Osteocyte (in vitro differentiated cells): ENCODE results near the gene KIF16B. TPM values are rescaled to one million over a fixed set of nuclear protein-coding genes. Genes with fewer than 3 reads are reported as not detected.

Source experiments
- DNase-seq: peaks from one replicate; pipeline ENCODE4 v3.0.0; 2021; ENCODE audit warnings: mixed read lengths; ENCODE audit not compliant: unreplicated experiment; ENCODE audit errors: extremely low spot score
- H3K27ac Mint-ChIP-seq: one replicate; pipeline ENCODE4 v1.8.0; 2021; ENCODE audit warnings: mild to moderate bottlenecking, mixed read lengths; ENCODE audit not compliant: unreplicated experiment
- H3K27me3 Mint-ChIP-seq: one replicate; pipeline ENCODE4 v1.8.0; 2021; ENCODE audit warnings: mixed read lengths; ENCODE audit not compliant: unreplicated experiment
- H3K36me3 Mint-ChIP-seq: one replicate; pipeline ENCODE4 v1.8.0; 2021; ENCODE audit warnings: mixed read lengths; ENCODE audit not compliant: unreplicated experiment
- H3K4me1 Mint-ChIP-seq: one replicate; pipeline ENCODE4 v1.8.0; 2021; ENCODE audit warnings: mixed read lengths; ENCODE audit not compliant: unreplicated experiment
- H3K4me3 Mint-ChIP-seq: one replicate; pipeline ENCODE4 v1.8.0; 2021; ENCODE audit warnings: mild to moderate bottlenecking, moderate library complexity, mixed read lengths; ENCODE audit not compliant: unreplicated experiment
- H3K9me3 Mint-ChIP-seq: one replicate; pipeline ENCODE4 v1.8.0; 2021; ENCODE audit warnings: mixed read lengths; ENCODE audit not compliant: unreplicated experiment
- total RNA-seq: library from RNA; stranded (reverse); gene quantifications from 2 replicates; pipeline ENCODE4 v1.2.1, GENCODE V29; 2021
- TF ChIP-seq, protein P1 (sequence below): fragments of 200-600 bp; sonication (generic); IDR thresholded peaks from 2 replicates; pipeline ENCODE4 v1.5.0; 2021; ENCODE audit warnings: antibody characterized with exemption, mild to moderate bottlenecking, moderate library complexity

The KIF16B gene
- total RNA-seq, 1 donor from 2014 or later = 10.2 TPM

- DNase-seq = no peak
- Mint-ChIP-seq H3K36me3 (no peaks in the 10 kb centered on the region), H3K4me3 (no peak overlapping the region), H3K4me1 (no peaks in the 10 kb centered on the region), H3K27ac (no peak overlapping the region), H3K27me3 (no peaks in the 10 kb centered on the region), H3K9me3 (peaks cover 7% of the 10 kb centered on the region)
- TF ChIP-seq, protein P1, sequence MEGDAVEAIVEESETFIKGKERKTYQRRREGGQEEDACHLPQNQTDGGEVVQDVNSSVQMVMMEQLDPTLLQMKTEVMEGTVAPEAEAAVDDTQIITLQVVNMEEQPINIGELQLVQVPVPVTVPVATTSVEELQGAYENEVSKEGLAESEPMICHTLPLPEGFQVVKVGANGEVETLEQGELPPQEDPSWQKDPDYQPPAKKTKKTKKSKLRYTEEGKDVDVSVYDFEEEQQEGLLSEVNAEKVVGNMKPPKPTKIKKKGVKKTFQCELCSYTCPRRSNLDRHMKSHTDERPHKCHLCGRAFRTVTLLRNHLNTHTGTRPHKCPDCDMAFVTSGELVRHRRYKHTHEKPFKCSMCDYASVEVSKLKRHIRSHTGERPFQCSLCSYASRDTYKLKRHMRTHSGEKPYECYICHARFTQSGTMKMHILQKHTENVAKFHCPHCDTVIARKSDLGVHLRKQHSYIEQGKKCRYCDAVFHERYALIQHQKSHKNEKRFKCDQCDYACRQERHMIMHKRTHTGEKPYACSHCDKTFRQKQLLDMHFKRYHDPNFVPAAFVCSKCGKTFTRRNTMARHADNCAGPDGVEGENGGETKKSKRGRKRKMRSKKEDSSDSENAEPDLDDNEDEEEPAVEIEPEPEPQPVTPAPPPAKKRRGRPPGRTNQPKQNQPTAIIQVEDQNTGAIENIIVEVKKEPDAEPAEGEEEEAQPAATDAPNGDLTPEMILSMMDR = no peak
These were observed 47.7 kb upstream of the KIF16B start for GRCh38 chr20:16620961-16621360.

DNA sequence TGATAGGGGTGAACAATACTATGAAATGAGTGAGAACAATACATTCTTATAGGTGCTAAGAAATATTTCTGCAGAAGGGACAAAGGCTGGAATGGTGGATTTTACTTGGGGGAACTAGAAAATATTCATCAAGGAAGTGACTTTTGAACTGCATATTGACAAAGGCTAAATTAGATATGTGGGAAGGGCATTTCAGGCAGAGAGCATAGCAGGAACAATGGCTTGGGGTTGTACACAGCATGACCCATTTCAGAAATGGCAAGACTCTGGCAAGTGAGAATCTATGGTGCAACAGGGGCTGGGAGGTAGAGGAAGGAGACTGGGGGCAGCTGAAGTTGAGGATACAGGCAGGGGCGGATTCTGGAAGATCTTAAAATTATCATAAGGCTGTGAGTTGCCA, 46.7 kb upstream of the KIF16B start:
- Mint-ChIP-seq H3K36me3 (no peaks in the 10 kb centered on the region), H3K4me1 (no peaks in the 10 kb centered on the region), H3K27ac (no peak overlapping the region), H3K9me3 (peaks cover 7% of the 10 kb centered on the region), H3K27me3 (no peaks in the 10 kb centered on the region), H3K4me3 (no peak overlapping the region)
- DNase-seq = no peak
- TF ChIP-seq, protein P1 = no peak

GRCh38 chr20:16617056-16617455, 43.8 kb upstream of the KIF16B start:
- H3K9me3 Mint-ChIP-seq = peaks cover 7% of the 10 kb centered on the region
- H3K4me1 Mint-ChIP-seq = no peaks in the 10 kb centered on the region
- no peaks in the 10 kb centered on the region for H3K36me3 Mint-ChIP-seq
- H3K27ac Mint-ChIP-seq = no peak overlapping the region
- H3K27me3 Mint-ChIP-seq = peaks cover 2% of the 10 kb centered on the region
- no peak overlapping the region for H3K4me3 Mint-ChIP-seq
- TF ChIP-seq, protein P1 = no peak
- DNase-seq = no peak

DNA sequence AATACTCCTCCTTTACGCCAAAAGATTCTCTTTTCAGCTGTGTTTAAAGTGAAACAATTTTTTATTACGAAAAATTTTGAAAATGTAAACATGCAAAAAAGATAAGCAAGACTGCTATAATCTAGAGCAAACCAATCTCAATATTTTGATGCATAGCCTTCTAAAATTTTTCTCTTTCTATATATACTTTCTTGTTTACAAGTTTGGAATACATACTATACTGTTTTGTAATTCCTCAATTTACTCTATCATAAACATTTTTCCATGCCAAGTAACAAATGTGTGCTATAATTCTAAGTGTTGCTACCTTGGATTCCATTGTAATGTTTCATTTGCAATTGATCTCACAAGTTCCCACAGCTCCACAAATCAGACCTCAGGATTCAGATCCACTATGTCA, 43.1 kb upstream of the KIF16B start:
- Mint-ChIP-seq H3K36me3 (no peaks in the 10 kb centered on the region), H3K4me3 (no peak overlapping the region), H3K9me3 (peaks cover 7% of the 10 kb centered on the region), H3K27ac (no peak overlapping the region), H3K4me1 (no peaks in the 10 kb centered on the region), H3K27me3 (peaks cover 2% of the 10 kb centered on the region)
- no peak for DNase-seq
- TF ChIP-seq, protein P1 = no peak

DNA sequence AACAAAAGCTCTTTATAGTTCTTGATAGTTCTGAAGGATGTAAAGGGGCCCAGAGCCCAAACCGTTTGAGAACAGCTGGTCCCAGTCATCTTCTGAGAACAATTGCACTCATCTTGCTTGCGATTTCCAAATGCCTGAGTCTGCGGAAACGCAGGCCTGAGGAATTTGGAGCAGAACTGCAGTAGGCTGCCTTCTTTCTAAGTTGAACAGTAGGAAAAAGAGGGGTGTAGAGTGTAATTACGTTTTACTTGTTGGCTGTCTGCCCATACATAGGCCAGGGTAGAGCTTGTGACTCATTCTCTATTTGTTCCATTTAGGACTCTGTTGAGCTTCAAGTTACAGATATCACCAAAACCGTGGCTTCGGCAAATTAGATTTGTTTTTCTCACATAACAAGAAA, 42.0 kb upstream of the KIF16B start:
- no peaks in the 10 kb centered on the region for H3K4me1 Mint-ChIP-seq

More for the DNA sequence above, 42.0 kb upstream of the KIF16B start:
- Mint-ChIP-seq H3K9me3 (no peaks in the 10 kb centered on the region), H3K27me3 (peaks cover 2% of the 10 kb centered on the region), H3K36me3 (no peaks in the 10 kb centered on the region), H3K27ac (no peak overlapping the region), H3K4me3 (no peak overlapping the region)
- TF ChIP-seq, protein P1 = no peak
- no peak for DNase-seq
